ENCODE measurements around the gene STAC2.
"Not testable (repeated sequence)": the region's sequence is repeated elsewhere in the genome, so short reads cannot be mapped to it uniquely, and the experiment has no call there.

The STAC2 gene

DNA sequence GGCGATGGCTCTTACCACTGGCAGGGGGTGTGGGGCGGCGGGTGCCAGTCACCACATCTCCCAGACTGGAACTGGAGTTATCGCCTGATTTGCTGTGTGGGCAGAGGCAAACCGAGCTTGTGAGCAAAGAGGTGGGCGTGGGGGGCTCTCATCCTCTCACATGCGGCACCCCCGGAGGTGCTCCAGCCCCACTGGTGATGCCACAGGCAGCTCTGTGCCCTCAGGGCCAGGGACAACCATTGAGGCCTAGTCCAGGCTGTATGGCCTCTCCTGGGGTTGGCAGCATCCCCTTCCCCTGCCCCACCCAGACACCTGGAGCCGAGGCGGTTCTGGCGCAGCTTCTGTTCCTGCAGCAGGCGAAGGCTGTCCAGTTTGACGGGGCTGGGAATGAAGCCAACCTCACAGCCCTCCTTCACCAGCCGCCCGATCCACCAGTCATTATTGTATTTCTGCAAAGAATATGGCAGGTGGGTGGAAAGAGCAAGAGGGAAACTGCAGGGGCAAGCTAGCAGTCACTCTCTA is 39.2 kb downstream of the STAC2 start:
- DNase-seq: no peak

DNA sequence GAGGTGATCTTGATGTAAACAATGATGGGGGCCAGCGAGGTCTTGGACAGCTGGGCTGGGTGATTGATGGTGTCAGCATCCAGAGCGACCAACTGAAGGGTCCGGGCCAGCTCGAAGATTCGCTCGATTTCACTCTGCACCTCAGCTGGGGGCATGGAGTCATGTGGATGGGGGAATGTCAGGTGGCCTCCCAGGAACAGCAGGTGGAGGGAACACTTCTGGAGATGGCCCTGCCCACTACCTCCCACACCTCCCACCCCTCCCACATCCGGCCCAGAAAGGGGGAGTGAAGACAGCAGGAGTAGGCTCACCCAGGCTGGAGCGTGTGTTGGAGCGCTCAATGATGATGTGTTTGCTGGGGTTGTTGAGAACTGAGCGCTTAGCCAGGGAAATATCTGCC is 42.0 kb downstream of the STAC2 start:
- DNase-seq: no peak

DNA sequence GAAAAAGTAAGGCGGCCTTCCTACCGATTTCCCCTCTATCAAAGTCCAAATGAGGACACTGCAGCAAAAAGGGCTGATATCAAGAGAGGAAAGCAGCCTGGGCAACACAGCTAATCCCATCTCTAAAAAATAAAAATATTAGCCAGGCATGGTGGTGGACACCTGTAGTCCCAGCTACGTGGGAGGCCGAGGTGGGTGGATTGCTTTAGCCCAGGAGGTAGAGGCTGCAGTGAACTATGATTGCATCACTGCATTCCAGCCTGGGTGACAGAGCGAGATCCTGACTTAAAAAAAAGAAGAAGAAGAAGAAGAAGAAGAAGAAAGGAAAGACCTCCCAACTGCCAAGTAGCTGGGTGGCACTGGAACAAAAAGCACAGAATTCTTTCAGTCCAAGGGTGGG is 42.7 kb downstream of the STAC2 start:
- no peak for DNase-seq

DNA sequence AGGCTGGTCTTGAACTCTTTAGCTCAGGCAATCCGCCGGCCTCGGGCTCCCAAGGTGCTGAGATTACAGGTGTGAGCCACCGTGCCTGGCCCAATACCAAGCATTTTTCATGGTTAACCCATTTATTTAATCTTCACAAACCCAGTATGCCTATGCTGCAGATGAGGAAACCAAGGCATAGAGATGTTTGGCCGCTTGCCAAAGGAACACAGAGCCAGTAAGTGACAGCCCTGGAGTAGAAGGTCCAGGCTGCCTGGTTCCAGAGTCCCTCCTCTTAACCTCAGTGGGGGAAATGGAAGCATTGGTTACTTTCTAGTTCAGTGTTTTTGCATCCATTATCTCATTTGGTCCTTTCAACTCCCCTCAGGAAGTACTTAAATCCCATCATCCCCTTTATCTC is 44.4 kb downstream of the STAC2 start:
- DNase-seq: no peak

DNA sequence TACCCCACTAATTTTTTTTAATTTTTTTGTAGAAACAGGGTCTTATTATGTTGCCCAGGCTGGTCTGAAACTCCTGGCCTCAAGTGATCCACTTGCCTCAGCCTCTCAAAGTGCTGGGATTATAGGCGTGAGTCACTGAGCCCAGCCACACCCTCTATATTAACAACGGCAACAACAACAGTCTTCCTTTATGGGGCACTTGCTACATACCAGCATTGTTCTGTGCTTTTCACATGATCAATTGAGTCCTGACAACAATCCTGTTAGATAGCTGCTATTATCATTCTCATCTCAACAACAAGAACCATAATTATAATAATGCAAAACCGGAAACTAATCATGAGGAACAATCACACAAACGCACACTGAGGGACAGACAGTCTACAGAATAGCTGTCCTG is 47.2 kb downstream of the STAC2 start:
- DNase-seq: no peak

DNA sequence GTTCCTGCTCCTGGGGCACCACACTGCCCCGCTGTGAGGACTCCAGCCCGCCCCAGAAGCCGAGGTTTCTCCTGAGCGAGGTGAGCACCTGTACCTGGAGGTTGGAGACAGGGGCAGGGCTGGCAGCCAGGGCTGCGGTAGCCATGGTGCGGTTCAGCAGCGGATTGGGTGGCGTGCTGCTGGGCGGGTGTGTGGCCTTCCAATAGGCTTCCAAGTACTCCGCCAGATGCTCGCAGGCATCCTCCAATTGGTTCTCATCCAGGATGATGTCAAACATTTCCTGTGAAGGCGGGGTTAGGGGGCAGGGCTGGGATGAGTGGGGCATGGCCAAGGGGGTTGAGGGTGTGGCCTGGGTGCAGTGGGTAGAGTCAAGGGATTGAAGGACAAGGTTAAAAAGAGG is 48.5 kb downstream of the STAC2 start:
- peak; percentile 39 for DNase-seq

DNA sequence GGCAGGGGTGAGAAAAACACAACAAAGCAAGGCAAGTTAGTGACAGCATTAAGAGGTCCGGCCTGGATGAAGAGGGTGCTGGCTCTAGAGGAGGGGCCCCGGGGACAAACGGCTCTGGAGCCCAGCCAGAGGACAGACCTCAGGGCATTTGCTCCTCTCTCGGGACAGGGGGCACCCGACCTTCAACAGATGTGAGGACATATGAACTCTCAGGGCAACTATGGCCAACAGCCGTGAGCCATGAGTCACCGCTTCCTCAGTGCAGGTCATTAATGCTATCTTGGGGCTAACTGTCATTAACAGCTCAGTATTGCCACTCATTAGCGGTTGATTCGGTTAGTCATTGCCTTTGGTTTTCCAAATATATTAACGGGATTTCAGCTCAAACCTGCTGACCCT is 50.1 kb downstream of the STAC2 start:
- DNase-seq: no peak

DNA sequence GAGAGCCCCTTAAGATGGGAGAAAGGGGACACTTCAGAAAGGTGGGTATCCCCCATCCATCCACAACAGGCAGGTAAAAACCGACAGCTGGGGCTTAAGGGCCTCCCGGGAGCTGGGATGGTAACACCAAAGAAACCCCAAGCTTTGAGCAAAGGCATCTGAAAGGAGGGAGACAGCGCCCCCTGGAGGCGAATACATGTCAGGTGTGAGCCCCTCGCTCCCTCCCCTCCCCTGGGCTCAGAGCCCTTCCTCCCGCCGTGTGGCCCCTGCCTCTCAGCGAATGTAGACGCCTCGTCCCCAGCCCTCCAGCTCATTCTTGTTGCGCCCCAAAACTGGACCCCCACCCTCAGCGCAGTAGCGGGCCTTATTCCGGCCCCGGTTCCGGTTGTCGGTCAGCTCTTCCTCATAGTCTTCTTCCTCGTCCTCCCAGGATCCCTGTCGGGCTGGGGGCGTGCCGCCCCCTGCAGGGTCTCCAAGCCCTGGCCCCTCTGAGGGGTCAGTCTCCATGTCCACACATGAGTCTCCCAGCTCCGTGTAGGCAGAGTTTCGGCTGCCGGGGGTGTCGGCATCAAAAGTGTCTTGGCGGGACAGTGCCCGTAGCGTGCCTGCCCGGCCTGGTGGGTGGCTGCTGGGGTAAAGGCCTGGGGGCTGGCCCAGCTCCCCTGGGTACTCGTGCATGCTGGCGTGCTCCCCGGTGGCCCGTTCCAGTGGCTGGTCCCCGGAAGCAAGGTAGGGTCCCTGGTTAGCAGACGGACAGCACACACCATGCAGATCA is 50.6 kb downstream of the STAC2 start:
- DNase-seq: peak; percentile 86

DNA sequence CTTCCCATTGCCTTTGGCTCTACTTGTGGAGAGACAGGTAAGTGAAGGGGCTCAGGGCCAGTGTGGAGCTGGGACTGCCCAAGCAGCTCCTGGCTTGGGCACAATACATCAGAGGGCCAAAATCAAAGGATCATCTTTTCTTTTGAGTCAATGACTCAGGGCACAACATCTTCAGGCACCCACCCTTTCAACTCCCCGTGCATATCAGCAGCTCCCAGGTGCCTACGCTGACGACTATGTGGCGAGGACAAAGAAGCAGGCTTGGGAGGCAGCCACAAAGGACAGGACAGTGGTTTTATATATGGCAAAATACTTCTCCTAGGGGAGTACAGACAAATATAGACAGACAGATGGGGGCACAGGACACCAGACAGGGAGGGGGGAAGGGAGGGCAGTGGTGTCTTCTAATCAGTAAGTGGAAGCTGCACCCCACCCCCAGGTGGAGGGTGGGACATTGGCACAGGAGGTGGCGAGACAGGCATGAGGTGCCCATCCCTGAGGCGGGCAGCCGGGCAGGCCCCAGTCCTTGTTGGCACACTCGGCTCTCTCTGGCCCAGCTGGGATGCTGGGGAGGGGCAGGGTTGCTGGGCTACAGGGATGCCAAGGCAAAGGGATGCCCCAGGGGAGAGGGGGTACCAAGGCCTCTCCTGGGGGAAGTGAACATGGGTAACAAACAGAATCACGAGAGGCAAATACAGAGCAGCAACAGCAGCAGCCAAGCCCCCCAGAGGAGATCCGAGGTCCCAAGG is 52.0 kb downstream of the STAC2 start:
- DNase-seq: no peak

DNA sequence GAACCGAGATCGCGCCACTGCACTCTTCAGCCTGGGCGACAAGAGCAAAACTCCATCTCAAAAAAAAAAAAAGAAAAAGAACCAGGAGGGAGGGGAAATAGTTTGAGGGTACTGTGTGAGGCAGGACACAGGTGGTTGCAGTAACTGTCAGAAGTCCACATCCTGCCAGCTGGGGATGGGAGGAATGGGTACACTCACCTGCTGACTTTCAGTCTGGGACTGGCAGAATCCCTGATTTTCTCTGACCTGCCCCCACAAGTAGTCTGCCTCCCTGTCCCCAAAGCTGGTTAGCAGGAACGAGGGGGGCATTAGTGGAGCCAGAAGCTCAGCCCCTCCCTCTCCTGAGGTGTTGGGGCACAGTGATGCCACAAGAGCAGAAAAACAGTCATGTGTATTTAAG is 52.7 kb downstream of the STAC2 start:
- no peak for DNase-seq

DNA sequence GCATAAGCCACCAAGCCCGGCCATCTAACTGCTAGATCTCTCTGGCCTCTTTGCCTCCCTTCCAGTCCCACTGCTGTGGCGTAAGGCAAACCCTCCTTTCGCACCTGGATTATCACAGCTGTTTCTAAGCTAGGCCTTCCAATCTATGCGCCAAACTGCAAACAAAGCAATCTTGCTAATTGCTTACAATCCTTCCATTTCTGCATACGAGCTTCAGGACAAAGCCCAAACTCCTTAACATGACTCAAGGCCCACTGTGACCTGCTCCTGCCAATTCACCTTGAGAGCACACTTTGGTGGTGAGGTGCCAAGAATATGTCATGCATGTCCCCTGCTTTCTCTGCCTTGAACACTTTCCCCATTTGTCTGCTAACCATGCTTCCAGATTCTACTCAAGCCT is 53.8 kb downstream of the STAC2 start:
- no peak for DNase-seq

DNA sequence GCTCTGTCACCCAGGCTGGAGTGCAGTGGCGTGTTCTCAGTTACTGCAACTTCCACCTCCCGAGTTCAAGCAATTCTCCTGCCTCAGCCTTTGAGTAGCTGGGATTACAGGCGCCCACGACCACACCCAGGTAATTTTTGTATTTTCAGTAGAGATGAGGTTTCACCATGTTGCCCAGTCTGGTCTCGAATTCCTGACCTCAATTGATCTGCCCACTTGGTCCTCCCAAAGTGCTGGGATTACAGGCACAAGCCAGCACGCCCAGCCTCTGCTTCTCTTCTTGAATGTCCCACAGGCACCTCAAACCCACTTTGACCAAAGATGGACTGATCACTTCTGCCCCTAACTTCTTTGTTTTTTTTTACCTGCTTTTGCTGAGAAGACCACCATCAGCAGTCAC is 55.2 kb downstream of the STAC2 start:
- DNase-seq: no peak

DNA sequence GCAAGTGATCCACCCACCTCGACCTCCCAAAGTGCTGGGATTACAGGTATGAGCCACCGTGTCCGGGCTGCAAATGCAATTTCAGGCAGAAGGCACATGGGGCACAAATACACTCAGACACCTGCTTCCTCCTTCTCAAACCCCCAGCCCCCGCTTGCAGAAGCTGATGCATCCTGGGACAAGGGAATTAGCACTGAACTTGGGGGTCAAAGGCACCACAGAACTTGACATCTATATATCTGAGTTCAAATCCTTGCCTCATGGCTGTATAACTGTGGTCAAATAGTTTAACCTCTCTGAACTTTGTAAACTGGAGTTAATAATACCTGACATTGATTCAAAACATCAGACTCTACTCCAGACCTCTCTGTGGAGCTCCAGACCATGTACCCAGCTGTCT is 55.6 kb downstream of the STAC2 start:
- no peak for DNase-seq

DNA sequence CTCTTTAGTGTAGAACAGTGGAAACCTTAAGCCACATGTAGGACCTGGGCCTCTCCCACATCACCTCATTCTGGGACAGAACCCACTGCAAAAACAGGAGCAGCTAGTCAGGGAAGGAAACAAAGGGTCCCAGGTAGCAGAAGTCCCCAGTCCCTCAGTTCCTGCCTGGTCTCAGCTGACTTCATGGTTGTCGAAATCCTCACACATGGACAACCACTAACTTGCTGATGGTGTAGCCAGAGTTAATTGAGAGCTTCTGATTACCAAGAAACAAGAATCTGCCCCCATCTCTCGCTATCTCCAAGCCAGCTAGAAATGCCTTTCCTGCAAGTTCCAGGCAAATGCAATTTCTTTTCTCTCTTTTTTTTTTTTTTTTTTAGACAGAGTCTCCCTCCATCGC is 56.2 kb downstream of the STAC2 start:
- no peak for DNase-seq

DNA sequence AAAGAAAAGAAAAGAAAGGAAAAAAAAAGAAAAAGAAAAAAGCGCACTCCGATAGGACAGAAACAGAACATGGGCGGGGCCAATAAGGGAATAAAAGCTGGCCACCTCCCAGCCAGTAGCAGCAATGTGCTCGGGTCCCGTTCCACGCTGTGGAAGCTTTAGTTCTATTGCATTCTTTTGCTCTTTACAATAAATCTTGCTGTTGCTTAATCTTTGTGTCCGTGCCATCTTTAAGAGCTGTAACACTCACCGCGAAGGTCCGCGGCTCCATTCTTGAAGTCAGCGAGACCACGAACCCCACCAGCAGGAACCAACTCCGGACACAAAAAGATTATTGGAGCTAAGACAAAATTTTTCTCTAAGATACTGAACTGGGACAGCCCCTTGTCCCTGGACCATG is 56.6 kb downstream of the STAC2 start:
- DNase-seq: no peak

DNA sequence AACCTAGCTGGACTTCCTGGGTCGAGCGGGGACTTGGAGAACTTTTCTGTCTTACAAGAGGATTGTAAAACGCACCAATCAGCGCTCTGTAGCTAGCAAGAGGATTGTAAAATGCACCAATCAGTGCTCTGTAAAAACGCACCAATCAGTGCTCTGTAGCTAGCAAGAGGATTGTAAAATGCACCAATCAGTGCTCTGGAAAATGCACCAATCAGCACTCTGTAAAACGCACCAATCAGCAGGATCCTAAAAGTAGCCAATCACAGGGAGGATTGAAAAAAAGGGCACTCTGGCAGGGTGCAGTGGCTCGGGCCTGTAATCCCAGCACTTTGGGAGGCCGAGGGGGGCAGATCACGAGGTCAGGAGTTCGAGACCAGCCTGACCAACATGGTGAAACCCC is 57.2 kb downstream of the STAC2 start:
- not testable (repeated sequence) for DNase-seq

DNA sequence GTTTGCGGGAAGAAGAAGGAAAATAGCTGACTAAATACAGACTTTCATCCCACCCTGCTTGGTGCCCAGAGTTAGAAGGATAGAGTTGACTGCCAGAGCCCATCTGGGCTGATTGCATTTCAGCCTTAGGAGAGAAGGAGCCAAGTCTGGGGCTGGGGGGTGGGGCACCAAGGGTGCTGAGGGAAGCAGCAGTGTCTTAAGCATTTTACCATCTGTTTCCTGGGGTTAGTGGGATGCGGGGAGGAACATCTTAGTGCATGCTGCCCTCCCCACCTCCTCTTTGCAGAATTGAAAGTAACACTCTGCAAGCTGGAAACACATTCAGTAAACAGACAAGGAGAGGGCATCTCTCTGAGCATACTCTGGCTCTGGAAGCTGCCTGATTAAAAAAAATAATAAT is 58.3 kb downstream of the STAC2 start:
- no peak for DNase-seq

DNA sequence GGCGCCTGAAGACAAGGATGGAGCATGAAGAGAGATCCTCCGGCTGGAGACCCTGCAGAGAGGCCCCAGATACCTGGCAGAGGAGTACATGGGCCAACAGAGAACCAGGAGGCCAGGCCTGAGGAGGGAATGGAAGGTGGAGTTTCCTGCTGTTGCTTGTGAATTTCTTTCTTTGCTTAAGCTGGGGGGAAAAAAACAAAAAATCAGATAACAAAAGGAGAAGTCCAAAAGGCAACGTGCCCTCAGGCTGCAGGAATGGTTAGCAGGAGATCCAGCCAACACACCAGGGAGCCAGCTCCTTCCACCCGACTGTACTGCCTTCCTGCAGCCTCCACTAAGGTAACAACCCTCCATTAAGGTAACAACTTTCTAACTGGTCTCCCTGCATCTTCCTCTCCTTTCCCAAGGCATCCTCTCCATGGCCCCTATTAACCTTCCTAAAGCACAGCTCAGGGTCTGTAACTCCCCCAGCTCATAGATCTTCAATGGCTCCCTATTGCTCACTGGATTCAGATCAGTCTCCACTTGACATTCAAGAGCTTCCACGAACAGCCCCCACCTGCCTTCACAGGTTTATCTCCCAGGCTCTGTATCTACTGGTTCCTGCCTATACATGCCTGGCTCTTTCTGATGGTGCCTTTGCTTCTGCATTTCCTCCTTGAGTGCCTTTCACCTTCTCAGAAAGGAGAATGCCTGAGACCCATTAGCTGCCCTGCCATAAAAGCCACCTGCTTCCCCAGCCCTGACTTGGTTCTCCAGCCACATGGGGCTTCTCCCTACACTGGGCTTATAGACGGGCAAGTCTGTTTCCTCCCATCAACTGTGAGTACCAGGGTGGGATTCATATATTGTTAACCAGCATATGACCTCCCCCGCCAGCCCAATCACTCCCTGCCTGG is 59.1 kb downstream of the STAC2 start:
- no peak for DNase-seq

DNA sequence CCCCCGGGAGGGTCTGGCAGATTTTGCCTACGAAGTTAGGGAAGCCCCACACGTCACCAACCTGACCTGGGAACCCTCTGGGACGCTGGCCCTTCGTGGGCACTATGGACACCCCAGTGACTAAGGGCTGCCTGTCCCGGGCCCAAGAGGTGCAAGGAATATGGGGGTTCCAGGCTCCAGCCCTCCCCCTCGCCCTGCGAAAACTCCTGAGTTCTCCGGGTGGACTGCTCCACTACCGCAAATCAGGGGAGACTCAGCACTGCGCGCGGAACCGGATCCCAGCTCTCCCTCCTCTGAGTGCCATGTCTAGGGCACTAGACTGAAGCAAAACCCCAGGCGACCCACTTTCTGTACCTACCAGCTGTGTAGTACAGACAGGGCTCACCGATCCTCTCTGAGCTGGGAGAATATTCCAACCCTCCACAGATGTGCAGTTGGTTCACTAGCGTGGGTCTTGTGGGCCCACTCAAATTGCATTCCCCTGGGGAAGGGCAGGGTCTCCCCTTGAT is 59.9 kb downstream of the STAC2 start, which contains the start of gene ARL5C:
TSS of gene ARL5C (minus strand) at position 321 of the 509 bp plus-strand sequence. CDS start 401 bp downstream, outside the sequence.
- no peak for DNase-seq

DNA sequence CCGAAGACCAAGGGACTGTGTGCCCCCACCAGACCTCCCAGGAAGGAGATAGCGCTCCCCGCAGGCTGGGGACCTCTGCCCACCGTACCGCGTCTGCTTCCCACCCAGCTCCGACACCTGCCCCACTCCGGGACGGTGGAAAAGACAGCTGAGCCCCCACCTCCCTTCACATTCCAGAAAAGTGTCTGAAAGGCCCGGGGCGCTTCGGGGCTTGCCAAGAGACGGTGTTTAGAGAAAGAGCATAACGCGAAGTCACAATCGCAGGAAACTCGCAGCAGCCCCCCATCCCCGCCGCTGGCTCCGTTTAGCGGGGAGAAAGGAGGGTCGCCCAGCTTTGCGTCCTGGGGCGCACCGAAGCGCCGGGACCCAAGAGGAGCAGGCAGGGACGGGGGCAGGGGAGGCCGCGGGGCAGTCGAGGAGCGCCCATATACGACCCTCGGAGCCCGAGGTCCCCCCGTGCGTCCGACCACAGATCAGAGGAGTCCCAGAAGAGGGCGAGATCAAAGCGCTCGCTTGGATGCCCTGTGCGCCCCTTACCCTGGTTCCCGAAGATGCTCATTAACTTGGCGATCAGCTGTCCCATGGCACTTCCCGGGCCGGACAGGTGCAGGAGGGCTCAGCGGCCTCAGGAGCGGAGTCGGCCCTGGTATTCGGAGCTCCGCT is 60.4 kb downstream of the STAC2 start:
- no peak for DNase-seq

DNA sequence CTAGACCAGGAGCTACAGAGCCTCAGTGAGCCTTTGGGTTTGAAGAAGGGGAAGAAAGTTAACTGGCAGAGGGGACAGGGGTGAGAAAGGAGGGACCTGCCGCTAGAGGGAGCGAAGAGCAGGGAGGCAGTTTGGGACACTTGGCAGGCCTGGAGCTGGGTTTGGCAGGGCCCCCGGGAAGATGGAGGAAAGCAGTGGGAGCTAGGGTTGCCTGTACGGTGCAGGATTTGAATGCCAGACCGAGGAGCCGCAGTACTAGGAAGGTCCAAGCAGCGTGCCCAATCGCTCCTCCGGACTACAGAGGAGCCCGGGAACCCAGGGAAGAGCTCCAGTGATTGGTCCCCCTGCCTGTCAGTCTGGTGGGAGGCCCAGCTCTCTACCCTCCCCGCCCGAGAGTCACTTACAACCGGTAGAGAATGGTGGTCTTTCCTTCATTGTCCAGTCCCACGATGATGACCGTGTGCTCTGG is 61.0 kb downstream of the STAC2 start:
- peak; percentile 85 for DNase-seq

DNA sequence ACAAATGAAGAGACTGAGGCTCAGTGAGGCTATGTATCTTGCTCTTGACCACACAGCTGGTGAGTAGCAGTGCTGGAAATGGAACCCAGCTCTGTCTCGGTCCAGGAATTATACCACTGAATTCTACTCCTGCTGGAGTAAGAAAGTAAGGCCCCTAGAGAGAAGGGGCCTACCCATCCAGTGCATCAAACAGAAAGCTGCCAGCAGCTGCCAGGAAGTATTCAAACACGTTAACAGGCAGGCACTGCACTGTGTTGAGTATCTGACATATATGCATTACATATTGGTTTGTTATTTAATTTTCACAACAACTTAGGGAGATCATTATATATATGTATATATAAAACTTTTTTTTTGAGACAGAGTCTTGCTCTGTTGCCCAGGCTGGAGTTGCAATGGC is 63.8 kb downstream of the STAC2 start:
- no peak for DNase-seq
